Activated naive CD8-positive, alpha-beta T cell treated with anti-CD3 and anti-CD28 coated beads for 36 hours (primary cell): ENCODE data around the gene CDNF. TPM values are rescaled to one million over a fixed set of nuclear protein-coding genes. Genes with fewer than 3 reads are reported as not detected.
"Not testable (repeated sequence)": the region's sequence is repeated elsewhere in the genome, so short reads cannot be mapped to it uniquely, and the experiment has no call there.

ENCODE experiments used
- DNase-seq: peaks from one replicate; pipeline ENCODE4 v3.0.0; 2021
- H3K27ac Mint-ChIP-seq: one replicate; pipeline ENCODE4 v1.8.0; 2022; ENCODE audit warnings: mild to moderate bottlenecking, moderate library complexity, mixed read lengths
- H3K27me3 Mint-ChIP-seq: one replicate; pipeline ENCODE4 v1.8.0; 2022; ENCODE audit warnings: mild to moderate bottlenecking, mixed read lengths
- H3K36me3 Mint-ChIP-seq: one replicate; pipeline ENCODE4 v1.8.0; 2021; ENCODE audit warnings: mild to moderate bottlenecking, mixed read lengths
- H3K4me1 Mint-ChIP-seq: one replicate; pipeline ENCODE4 v1.8.0; 2021; ENCODE audit warnings: mixed read lengths
- H3K4me3 Mint-ChIP-seq: one replicate; pipeline ENCODE4 v1.8.0; 2022; ENCODE audit warnings: mild to moderate bottlenecking, moderate library complexity, mixed read lengths
- H3K9me3 Mint-ChIP-seq: one replicate; pipeline ENCODE4 v1.8.0; 2022; ENCODE audit warnings: mixed read lengths
- total RNA-seq, 2 experiments: library from RNA; stranded (reverse); gene quantifications; one replicate each; pipeline ENCODE4 v1.2.3, GENCODE V29; 2021

The CDNF gene
- 1 to 10 TPM in 1 of 2 experiments, under 1 TPM in 1; 0.96 to 1.6 TPM for total RNA-seq

GRCh38 chr10:14837757-14838581, at the start of gene CDNF, which contains the start of the genes HSPA14 and MSANTD7:
CDNF (minus strand) TSS chr10:14838037; CDS start chr10:14837946, 91 bp downstream.
HSPA14 (plus strand) TSS chr10:14838306; CDS start chr10:14838403, 97 bp downstream.
MSANTD7 (plus strand) TSS chr10:14838306; CDS start chr10:14842285, 3,979 bp downstream.
- peaks cover 15% of the 10 kb centered on the region for H3K36me3 Mint-ChIP-seq
- no peaks in the 10 kb centered on the region for H3K9me3 Mint-ChIP-seq
- DNase-seq, result peak; percentile 99
- H3K4me3 Mint-ChIP-seq, result peak within 1 kb of the TSS; percentile 91
- no peaks in the 10 kb centered on the region for H3K27me3 Mint-ChIP-seq
- peak within 1 kb of the TSS; percentile 97 for H3K27ac Mint-ChIP-seq
- peaks cover 17% of the 10 kb centered on the region for H3K4me1 Mint-ChIP-seq

DNA sequence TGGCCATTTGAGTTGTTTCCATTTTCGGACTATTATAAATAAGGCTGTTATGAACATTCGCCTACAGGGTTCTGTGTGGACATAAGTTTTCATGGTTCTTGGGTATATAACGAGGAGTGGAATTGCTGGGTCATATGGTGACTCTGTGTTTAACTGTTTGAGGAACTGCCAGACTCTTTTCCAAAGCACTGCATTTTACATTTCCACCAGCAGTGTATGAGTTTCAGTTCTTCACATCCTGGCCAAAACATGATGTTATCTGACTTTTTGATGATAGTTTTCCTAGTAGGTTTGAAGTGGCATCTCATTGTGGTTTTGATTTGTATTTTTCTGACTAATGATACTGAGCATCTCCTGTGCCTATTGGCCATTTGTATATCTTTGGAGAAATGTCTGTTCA, 46.2 kb upstream of the CDNF start:
- H3K27ac Mint-ChIP-seq, result peak overlapping the region; percentile 43
- no peak for DNase-seq
- peaks cover 33% of the 10 kb centered on the region for H3K36me3 Mint-ChIP-seq
- peaks cover 23% of the 10 kb centered on the region for H3K4me1 Mint-ChIP-seq
- no peaks in the 10 kb centered on the region for H3K9me3 Mint-ChIP-seq
- H3K27me3 Mint-ChIP-seq, result no peaks in the 10 kb centered on the region
- no peak overlapping the region for H3K4me3 Mint-ChIP-seq

GRCh38 chr10:14880229-14880628, 42.4 kb upstream of the CDNF start:
- H3K27ac Mint-ChIP-seq, result no peak overlapping the region
- no peaks in the 10 kb centered on the region for H3K9me3 Mint-ChIP-seq
- DNase-seq, result no peak

DNA sequence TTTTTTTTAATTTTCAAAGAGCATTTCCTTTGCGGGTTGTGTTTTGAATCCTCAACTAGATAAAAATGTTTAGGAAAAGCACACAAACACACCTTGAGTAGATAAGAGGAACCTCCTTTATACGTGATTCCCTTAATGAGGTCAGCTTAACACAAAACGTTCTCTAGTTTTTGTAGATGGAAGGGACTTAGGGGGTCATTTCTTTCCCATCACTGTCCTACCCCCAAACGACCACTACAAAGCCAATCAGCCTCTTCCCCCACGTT, 42.0 kb upstream of the CDNF start:
- no peak for DNase-seq
- Mint-ChIP-seq H3K4me1 (peaks cover 28% of the 10 kb centered on the region), H3K36me3 (peaks cover 37% of the 10 kb centered on the region), H3K9me3 (no peaks in the 10 kb centered on the region), H3K27ac (peak overlapping the region; percentile 92), H3K27me3 (no peaks in the 10 kb centered on the region), H3K4me3 (peak overlapping the region; percentile 94)

More at GRCh38 chr10:14880229-14880628, 42.4 kb upstream of the CDNF start:
- Mint-ChIP-seq H3K36me3 (peaks cover 37% of the 10 kb centered on the region), H3K4me1 (peaks cover 27% of the 10 kb centered on the region), H3K4me3 (peak overlapping the region; percentile 94), H3K27me3 (no peaks in the 10 kb centered on the region)

DNA sequence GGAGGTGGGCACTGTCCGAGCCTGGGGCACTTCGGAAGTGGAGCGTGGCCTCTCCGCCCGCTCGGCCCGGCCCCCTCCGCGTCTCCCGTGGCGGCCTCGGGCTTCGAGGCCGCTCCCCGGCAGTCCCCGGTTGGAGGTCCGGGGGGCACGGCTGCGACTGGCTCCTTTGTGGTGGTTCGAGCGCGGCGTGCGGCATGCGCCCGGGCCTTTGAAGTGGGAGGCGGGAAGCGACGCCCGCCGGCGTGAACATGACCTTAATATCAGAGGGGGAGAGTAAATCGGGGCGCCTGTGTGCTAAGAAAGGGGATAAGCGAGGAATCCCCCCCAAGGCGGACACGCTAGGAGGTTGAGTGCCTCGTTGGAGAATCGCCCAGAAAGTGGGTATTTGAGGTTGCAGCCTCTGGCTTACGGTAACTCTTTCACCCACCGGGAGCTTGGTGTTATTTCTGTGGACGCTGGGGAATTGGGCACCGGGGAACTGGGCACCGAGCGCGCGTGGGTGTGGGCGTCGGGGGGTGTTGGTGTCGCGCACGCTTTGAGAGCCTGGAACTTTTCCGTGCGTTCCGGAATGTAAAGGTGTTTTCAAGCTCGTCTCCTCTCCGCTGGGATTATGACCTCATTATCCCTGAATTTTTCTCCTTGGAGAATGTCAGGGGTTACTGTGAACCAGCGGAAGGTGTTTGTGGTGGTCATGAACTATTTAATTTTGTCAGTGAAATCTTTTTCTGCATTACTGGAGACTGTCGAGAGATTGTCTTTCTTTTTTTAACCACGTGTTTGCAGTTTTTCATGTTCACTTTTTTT, 41.5 kb upstream of the CDNF start:
- peak overlapping the region; percentile 92 for H3K27ac Mint-ChIP-seq
- peak overlapping the region; percentile 94 for H3K4me3 Mint-ChIP-seq
- H3K36me3 Mint-ChIP-seq, result peaks cover 37% of the 10 kb centered on the region
- peaks cover 28% of the 10 kb centered on the region for H3K4me1 Mint-ChIP-seq
- no peaks in the 10 kb centered on the region for H3K27me3 Mint-ChIP-seq
- peak; percentile 59 for DNase-seq
- H3K9me3 Mint-ChIP-seq, result no peaks in the 10 kb centered on the region

GRCh38 chr10:14878266-14879123, 40.7 kb upstream of the CDNF start, which contains the start of gene SUV39H2:
SUV39H2 (plus strand) TSS chr10:14878866; CDS start chr10:14878889, 23 bp downstream.
- Mint-ChIP-seq H3K4me3 (peak within 1 kb of the TSS; percentile 94), H3K9me3 (no peaks in the 10 kb centered on the region), H3K27me3 (no peaks in the 10 kb centered on the region), H3K27ac (peak within 1 kb of the TSS; percentile 92), H3K36me3 (peaks cover 31% of the 10 kb centered on the region), H3K4me1 (peaks cover 30% of the 10 kb centered on the region)
- peak; percentile 98 for DNase-seq

GRCh38 chr10:14876764-14877163, 38.9 kb upstream of the CDNF start:
- H3K4me3 Mint-ChIP-seq, result peak overlapping the region; percentile 92
- no peaks in the 10 kb centered on the region for H3K27me3 Mint-ChIP-seq
- peaks cover 23% of the 10 kb centered on the region for H3K4me1 Mint-ChIP-seq
- H3K36me3 Mint-ChIP-seq, result peaks cover 17% of the 10 kb centered on the region
- H3K9me3 Mint-ChIP-seq, result no peaks in the 10 kb centered on the region
- no peak for DNase-seq
- H3K27ac Mint-ChIP-seq, result no peak overlapping the region

DNA sequence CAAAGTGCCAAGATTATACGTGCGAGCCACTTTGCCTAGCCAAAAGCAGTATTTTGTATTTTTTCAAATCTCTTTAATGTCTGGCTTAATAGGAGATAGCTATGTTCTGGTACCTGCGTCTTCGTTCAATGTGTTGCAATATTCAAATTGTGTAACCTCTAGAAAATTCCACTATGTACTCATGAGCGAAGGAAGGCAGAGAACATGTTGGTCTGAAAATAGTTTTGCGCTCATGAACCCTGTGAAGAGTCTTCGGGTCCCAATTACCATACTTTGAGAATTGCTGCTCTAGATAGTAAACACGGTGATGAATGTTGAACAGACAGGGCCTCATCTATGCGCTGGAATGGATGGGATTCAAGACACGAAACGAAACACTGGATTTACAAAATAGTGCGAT, 38.1 kb upstream of the CDNF start:
- Mint-ChIP-seq H3K4me1 (peaks cover 20% of the 10 kb centered on the region), H3K36me3 (peaks cover 12% of the 10 kb centered on the region), H3K4me3 (no peak overlapping the region), H3K27me3 (no peaks in the 10 kb centered on the region), H3K9me3 (no peaks in the 10 kb centered on the region), H3K27ac (no peak overlapping the region)
- DNase-seq, result no peak

DNA sequence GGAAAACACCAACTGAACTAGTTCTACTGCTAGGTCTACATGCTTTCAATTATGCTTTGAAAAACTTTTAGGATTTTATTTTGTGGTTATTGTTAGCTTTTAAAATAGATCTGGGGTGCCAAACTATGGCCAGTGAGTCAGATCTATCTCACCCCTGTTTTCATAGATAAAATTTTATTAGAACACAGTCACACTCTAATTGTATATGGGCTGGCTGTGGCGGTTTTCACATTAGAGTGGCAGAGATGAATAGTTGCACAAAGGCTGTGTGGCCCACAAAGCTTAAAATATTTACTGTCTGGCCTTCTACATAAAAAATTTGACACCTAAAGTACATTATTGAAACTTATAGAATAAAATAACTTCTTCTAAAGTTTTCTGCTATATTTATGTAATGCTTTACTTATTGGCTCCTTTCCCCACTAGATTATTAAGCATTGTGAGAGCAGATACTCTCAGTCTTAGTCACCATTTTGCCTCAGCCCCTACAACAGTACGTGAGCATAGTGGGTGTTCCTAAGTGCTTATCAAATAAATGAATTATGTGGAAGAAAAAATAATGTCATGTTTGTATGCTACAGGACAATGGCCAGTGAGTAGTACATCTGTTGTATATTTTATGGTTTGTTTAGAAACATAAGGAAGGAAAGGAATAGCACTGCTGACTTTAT, 35.4 kb upstream of the CDNF start:
- peaks cover 5% of the 10 kb centered on the region for H3K36me3 Mint-ChIP-seq

GRCh38 chr10:14864871-14865270, 27.0 kb upstream of the CDNF start:
- not testable (repeated sequence) for H3K9me3 Mint-ChIP-seq, H3K27me3 Mint-ChIP-seq, H3K27ac Mint-ChIP-seq, DNase-seq, H3K4me3 Mint-ChIP-seq, H3K4me1 Mint-ChIP-seq
- H3K36me3 Mint-ChIP-seq, result peaks cover 34% of the 10 kb centered on the region

More for the DNA sequence above, 35.4 kb upstream of the CDNF start:
- no peaks in the 10 kb centered on the region for H3K27me3 Mint-ChIP-seq
- H3K4me1 Mint-ChIP-seq, result peaks cover 11% of the 10 kb centered on the region
- no peaks in the 10 kb centered on the region for H3K9me3 Mint-ChIP-seq
- no peak for DNase-seq
- H3K27ac Mint-ChIP-seq, result no peak overlapping the region
- H3K4me3 Mint-ChIP-seq, result no peak overlapping the region

DNA sequence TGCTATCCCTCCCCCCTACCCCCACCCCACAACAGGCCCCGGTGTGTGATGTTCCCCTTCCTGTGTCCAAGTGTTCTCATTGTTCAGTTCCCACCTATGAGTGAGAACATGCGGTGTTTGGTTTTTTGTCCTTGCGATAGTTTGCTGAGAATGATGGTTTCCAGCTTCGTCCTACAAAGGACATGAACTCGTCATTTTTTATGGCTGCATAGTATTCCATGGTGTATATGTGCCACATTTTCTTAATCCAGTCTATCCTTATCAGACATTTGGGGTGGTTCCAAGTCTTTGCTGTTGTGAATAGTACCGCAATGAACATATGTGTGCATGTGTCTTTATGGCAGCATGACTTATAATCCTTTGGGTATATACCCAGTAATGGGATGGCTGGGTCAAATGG, 26.6 kb upstream of the CDNF start:
- peaks cover 32% of the 10 kb centered on the region for H3K36me3 Mint-ChIP-seq
- H3K9me3 Mint-ChIP-seq, H3K27ac Mint-ChIP-seq, H3K27me3 Mint-ChIP-seq, DNase-seq, H3K4me3 Mint-ChIP-seq, H3K4me1 Mint-ChIP-seq: not testable (repeated sequence)

- Mint-ChIP-seq H3K4me3 (no peak overlapping the region), H3K36me3 (peaks cover 34% of the 10 kb centered on the region), H3K9me3 (no peaks in the 10 kb centered on the region), H3K27me3 (no peaks in the 10 kb centered on the region), H3K27ac (no peak overlapping the region), H3K4me1 (no peaks in the 10 kb centered on the region)
- DNase-seq, result no peak
Observed at GRCh38 chr10:14860791-14861190, 23.0 kb upstream of the CDNF start.

DNA sequence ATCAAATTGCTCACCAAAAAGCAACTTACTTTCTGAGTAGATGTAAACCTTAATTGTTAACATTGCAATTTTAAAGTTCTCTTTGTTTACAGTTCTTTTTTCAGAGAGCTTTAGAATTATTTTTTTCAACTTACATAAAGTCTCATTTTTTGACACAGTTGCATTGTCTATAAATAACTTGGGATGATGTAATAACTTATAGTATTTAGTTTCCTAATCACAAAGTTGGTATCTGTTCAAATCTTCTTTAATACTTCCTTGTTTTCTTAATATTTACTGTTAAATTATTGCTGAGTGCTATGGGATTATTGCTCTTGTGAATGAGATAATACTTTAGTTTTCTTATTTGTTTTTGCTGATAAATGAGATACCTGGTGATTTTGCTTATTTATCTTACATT, 21.9 kb upstream of the CDNF start:
- no peak overlapping the region for H3K27ac Mint-ChIP-seq
- no peaks in the 10 kb centered on the region for H3K27me3 Mint-ChIP-seq
- no peaks in the 10 kb centered on the region for H3K4me1 Mint-ChIP-seq
- H3K9me3 Mint-ChIP-seq, result no peaks in the 10 kb centered on the region
- no peak for DNase-seq
- peaks cover 31% of the 10 kb centered on the region for H3K36me3 Mint-ChIP-seq
- no peak overlapping the region for H3K4me3 Mint-ChIP-seq

GRCh38 chr10:14859043-14859442, 21.2 kb upstream of the CDNF start:
- Mint-ChIP-seq H3K27ac (no peak overlapping the region), H3K9me3 (no peaks in the 10 kb centered on the region), H3K27me3 (no peaks in the 10 kb centered on the region), H3K4me3 (no peak overlapping the region), H3K4me1 (no peaks in the 10 kb centered on the region), H3K36me3 (peaks cover 28% of the 10 kb centered on the region)
- no peak for DNase-seq
